HL-60 (cell line): ENCODE measurements around the gene TRPV2.

Experiments
- GABPA ChIP-seq: IDR thresholded peaks from 2 replicates; pipeline ENCODE4 v1.6.1; 2012; ENCODE audit warnings: low read depth
- POLR2AphosphoS5 ChIP-seq: IDR thresholded peaks from 2 replicates; pipeline ENCODE4 v1.6.1; 2012; ENCODE audit warnings: low read depth
- REST ChIP-seq: IDR thresholded peaks from 2 replicates; pipeline ENCODE4 v1.6.1; 2012; ENCODE audit warnings: low read depth; ENCODE audit not compliant: insufficient replicate concordance
- TF ChIP-seq, protein P1 (sequence below): IDR thresholded peaks from one replicate; pipeline ENCODE4 v1.5.1; 2011; ENCODE audit warnings: low read length, control low read depth, inconsistent platforms; ENCODE audit not compliant: insufficient read depth

DNA sequence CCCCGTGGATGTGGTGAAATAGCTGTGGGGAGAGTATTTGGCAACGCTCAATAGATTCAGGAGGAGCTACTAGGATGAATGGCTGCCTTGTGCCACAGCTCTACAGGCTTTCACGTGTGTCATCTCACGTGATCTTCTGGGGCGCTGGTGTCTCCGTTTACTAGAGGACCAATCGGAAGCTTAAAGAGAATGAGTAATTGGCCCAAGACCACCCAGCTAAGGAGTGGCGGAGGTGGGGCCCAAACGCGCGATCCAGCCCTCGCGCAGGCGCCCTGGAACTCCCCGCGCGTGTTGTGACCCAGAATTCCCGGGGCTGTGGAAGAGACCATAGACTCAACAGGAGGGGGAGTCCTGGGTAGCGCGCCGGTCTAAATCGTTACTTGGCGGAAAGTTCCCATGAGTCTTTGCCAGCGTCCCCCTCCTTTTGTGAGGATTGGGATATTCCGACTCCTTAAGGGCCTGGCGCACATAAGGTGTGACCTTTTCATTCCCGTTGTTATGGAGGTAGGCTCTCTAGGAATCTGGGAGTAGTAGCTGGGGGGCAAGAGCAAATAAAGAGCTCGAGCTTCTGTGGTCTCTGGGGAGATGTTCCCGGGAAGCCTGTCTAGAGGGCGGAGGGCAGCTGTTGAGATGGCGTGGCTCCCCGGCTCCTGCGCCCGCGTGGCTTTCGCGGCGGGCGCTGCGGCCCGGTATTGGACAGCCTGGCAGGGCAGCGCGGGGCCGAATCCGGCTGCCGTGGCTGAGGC, 23.4 kb downstream of the TRPV2 start:
- TF ChIP-seq, protein P1, sequence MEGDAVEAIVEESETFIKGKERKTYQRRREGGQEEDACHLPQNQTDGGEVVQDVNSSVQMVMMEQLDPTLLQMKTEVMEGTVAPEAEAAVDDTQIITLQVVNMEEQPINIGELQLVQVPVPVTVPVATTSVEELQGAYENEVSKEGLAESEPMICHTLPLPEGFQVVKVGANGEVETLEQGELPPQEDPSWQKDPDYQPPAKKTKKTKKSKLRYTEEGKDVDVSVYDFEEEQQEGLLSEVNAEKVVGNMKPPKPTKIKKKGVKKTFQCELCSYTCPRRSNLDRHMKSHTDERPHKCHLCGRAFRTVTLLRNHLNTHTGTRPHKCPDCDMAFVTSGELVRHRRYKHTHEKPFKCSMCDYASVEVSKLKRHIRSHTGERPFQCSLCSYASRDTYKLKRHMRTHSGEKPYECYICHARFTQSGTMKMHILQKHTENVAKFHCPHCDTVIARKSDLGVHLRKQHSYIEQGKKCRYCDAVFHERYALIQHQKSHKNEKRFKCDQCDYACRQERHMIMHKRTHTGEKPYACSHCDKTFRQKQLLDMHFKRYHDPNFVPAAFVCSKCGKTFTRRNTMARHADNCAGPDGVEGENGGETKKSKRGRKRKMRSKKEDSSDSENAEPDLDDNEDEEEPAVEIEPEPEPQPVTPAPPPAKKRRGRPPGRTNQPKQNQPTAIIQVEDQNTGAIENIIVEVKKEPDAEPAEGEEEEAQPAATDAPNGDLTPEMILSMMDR = no peak
- peak; percentile 72 for TF ChIP-seq REST
- TF ChIP-seq GABPA = no peak
- peak; percentile 83 for TF ChIP-seq POLR2AphosphoS5
